ENCODE data around the gene FRMD4B. TPM values are rescaled to one million over a fixed set of nuclear protein-coding genes. Genes with fewer than 3 reads are reported as not detected.

The FRMD4B gene
- total RNA-seq, 2 donors from 2014 or later = 30.6 to 37.8 TPM

DNA sequence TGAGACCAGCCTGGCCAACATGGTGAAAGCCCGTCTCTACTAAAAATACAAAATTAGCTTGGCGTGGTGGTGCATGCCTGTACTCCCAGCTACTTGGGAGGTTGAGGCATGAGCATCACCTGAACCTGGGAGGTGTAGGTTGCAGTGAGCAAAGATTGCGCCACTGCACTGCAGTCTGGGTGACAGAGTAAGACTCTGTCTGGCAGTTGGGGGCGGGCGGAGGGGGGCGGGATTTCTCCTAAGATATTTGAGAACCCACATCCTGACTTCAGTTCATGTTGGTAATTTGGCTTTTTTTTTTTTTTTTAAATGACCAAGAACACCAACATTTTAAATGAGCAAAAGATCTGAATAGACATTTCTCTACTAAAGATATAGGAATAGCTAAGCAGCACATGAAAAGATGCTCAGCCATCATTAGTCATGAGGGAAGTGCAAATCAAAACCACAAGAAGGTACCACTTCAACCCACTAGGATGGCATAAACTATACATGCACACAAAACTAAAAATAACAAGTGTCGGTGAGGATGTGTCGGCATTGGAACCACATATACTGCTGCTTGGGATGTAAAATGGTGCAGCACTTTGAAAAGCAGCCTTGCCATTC, 187.9 kb downstream of the FRMD4B start:
- peaks cover 21% of the 10 kb centered on the region for H3K36me3 ChIP-seq
- no peaks in the 10 kb centered on the region for H3K27me3 ChIP-seq
- peaks cover 0 to 12% of the 10 kb centered on the region in 2 donors for H3K4me1 ChIP-seq
- H3K4me3 ChIP-seq = no peak overlapping the region
- TF ChIP-seq, protein P1, sequence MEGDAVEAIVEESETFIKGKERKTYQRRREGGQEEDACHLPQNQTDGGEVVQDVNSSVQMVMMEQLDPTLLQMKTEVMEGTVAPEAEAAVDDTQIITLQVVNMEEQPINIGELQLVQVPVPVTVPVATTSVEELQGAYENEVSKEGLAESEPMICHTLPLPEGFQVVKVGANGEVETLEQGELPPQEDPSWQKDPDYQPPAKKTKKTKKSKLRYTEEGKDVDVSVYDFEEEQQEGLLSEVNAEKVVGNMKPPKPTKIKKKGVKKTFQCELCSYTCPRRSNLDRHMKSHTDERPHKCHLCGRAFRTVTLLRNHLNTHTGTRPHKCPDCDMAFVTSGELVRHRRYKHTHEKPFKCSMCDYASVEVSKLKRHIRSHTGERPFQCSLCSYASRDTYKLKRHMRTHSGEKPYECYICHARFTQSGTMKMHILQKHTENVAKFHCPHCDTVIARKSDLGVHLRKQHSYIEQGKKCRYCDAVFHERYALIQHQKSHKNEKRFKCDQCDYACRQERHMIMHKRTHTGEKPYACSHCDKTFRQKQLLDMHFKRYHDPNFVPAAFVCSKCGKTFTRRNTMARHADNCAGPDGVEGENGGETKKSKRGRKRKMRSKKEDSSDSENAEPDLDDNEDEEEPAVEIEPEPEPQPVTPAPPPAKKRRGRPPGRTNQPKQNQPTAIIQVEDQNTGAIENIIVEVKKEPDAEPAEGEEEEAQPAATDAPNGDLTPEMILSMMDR (IDR thresholded peaks at IDR 0.05) = no peak
- H3K9me3 ChIP-seq = no peaks in the 10 kb centered on the region
- H3K27ac ChIP-seq = no peak overlapping the region
- no peak for DNase-seq (ENCODE audit: low spot score)

DNA sequence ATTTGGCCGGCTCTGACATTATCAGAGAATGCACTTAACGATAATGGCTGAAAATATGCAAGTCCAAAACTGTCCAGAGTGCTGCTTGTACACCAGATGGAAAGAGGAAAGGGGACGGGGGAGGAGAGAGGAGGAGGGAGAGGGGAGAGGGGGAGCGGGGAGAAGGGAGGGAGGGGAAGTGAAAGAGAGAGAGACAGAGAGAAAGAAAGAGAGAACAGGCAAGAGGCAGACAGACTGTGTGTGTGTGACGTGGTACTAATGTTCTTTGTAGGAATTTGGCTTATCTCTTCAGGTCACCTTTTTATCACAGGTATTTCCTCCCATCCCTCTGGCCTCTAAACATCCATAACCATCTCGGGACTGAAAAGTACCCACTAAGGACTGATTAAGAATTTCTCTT, 188.4 kb downstream of the FRMD4B start:
- Histone ChIP-seq H3K4me1 (peaks cover 0 to 12% of the 10 kb centered on the region in 2 donors), H3K27ac (no peak overlapping the region), H3K9me3 (no peaks in the 10 kb centered on the region), H3K27me3 (no peaks in the 10 kb centered on the region), H3K4me3 (no peak overlapping the region), H3K36me3 (peaks cover 26% of the 10 kb centered on the region)
- DNase-seq (ENCODE audit: low spot score) = no peak
- TF ChIP-seq, protein P1 (IDR thresholded peaks at IDR 0.05) = no peak

DNA sequence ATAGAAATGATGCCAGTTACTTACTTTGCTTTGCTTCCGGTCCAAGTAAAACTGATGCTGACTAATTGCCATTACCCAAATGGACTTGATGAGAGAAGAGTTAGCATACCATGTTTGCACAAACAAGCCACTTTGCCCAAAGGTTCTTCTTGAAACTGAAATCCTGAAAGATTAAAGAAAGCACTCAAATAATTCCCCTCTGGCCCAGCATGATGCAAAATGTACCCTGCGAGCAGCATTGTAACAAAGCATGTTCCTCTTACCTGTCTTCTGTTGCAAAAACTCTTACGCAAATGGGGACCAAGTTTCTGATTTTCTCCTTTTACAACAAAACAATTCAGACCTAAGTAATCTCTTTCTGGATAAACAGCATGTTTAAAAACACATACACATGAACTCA, 189.0 kb downstream of the FRMD4B start:
- Histone ChIP-seq H3K27me3 (no peaks in the 10 kb centered on the region), H3K9me3 (no peaks in the 10 kb centered on the region), H3K36me3 (peaks cover 30% of the 10 kb centered on the region), H3K4me1 (peaks cover 0 to 12% of the 10 kb centered on the region in 2 donors), H3K27ac (no peak overlapping the region), H3K4me3 (no peak overlapping the region)
- no peak for DNase-seq (ENCODE audit: low spot score)
- TF ChIP-seq, protein P1 (IDR thresholded peaks at IDR 0.05) = no peak

DNA sequence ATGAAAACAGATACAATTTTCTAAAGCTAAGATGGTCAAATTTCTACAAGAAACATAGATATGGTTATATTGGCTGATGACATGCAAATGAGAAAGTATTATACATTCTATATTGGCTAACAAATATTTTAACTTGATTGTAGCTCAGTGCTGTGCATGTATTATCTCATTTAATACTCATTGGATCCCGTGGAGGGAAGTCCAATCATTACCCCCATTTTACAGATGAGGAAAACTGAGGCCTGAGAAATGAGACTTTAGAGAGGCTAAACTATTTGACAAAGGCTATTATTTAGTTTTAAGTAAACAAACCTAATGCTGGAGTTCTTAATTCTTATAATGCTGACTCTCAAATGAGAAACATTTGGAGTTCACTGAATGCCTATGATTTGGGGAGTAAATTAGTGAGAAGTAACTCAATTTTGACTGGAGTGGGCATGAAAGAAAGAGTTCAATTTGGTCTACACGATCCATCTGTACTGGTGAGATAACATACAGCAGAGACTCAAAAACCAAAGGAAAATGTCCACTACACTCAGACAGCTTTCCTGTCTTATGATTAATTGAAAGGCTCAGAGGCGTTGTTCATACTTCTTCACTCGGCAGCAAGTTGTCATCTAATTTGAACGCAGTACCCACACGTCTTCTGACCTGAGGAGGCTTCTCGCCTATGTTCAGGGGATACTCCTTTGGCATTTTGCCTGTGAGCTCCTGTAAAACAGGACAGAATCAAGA, 191.3 kb downstream of the FRMD4B start:
- DNase-seq (ENCODE audit: low spot score) = no peak
- Histone ChIP-seq H3K27me3 (no peaks in the 10 kb centered on the region), H3K4me1 (no peaks in the 10 kb centered on the region), H3K27ac (no peak overlapping the region), H3K9me3 (no peaks in the 10 kb centered on the region), H3K36me3 (peaks cover 39% of the 10 kb centered on the region), H3K4me3 (no peak overlapping the region)
- TF ChIP-seq, protein P1 (IDR thresholded peaks at IDR 0.05) = no peak

DNA sequence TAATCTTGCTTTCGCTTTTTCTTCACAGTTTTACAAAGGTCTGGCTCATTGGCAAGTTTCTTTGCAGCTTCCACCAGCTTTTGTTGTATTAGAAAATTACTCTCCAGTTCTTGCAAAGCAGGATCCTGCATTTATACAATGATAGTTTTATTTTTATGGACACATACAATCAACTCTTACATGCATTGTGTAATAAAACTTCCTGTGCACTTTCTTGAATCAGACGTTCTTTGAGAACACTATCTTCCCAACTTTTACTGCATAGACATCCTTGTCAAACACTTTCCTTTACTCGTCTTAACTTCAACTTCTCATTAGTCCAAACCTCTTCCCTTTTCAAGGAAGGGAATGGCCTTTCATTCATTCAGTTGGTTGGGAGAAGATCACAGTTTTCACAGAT, 192.1 kb downstream of the FRMD4B start:
- Histone ChIP-seq H3K27ac (no peak overlapping the region), H3K36me3 (peaks cover 47% of the 10 kb centered on the region), H3K27me3 (no peaks in the 10 kb centered on the region), H3K4me3 (no peak overlapping the region), H3K9me3 (no peaks in the 10 kb centered on the region), H3K4me1 (no peaks in the 10 kb centered on the region)
- no peak for DNase-seq (ENCODE audit: low spot score)
- TF ChIP-seq, protein P1 (IDR thresholded peaks at IDR 0.05) = no peak
